ENCODE results near the gene ANO9. TPM values are rescaled to one million over a fixed set of nuclear protein-coding genes. Genes with fewer than 3 reads are reported as not detected.

ANO9 gene
- total and polyA plus RNA-seq, 4 donors = 0.20 to 0.75 (median 0.40) TPM

DNA sequence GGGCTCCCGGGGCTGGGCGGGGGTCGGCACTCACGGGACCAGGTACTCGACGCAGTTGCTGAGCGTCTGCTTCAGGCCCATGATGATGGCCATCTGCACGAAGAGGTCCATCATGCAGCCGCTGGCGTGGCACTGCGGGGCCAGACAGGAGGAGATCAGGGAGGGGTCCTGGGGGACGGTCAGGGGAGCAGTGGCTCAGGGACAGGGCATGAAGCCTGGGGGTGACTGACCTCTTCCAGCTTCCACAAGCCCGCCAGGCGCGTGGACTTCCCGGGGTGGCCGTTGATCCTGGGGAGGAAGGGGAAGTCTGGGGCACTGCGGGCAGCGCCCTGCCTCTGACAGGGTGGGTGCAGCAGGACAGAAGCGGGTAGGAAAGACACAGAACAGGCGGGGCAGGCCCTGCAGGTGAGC, 20.9 kb downstream of the ANO9 start:
- Histone ChIP-seq H3K9ac (ENCODE audit: low read depth in 1 of 2, low read length in 2 of 2) (no peak overlapping the region), H3K4me1 (ENCODE audit: control insufficient read depth in 4 of 4, insufficient read depth in 4 of 4, low read length in 3 of 4) (peaks cover 3 to 19% (median 17%) of the 10 kb centered on the region in 4 donors), H3K27me3 (ENCODE audit: control insufficient read depth in 4 of 4, insufficient read depth in 4 of 4, low read length in 3 of 4) (peaks cover 0 to 3% (median 0%) of the 10 kb centered on the region in 4 donors), H3K9me3 (ENCODE audit: control insufficient read depth in 4 of 4, low read length in 3 of 4) (no peaks in the 10 kb centered on the region), H3K36me3 (ENCODE audit: control insufficient read depth in 4 of 4, insufficient read depth in 3 of 4, low read depth in 1 of 4, low read length in 3 of 4) (no peaks in the 10 kb centered on the region), H3K27ac (ENCODE audit: low read depth in 1 of 2, low read length in 2 of 2) (no peak overlapping the region), H3K4me3 (ENCODE audit: low read depth in 1 of 3, low read length in 3 of 3) (no peak overlapping the region)
- no peak for DNase-seq (ENCODE audit: low spot score)
- 88% methylated on average over 21 of the region's 21 CpGs for WGBS
- TF ChIP-seq RXRA (IDR thresholded peaks at IDR 0.05) (no peak), NR2F2 (IDR thresholded peaks at IDR 0.05) (no peak), TAF1 (conservative IDR thresholded peaks at IDR 0.05) (no peak), FOXA1 (IDR thresholded peaks at IDR 0.05) (no peak), HNF4A (conservative IDR thresholded peaks at IDR 0.05) (no peak), YY1 (IDR thresholded peaks at IDR 0.05) (no peak)
- TF ChIP-seq, protein P1, sequence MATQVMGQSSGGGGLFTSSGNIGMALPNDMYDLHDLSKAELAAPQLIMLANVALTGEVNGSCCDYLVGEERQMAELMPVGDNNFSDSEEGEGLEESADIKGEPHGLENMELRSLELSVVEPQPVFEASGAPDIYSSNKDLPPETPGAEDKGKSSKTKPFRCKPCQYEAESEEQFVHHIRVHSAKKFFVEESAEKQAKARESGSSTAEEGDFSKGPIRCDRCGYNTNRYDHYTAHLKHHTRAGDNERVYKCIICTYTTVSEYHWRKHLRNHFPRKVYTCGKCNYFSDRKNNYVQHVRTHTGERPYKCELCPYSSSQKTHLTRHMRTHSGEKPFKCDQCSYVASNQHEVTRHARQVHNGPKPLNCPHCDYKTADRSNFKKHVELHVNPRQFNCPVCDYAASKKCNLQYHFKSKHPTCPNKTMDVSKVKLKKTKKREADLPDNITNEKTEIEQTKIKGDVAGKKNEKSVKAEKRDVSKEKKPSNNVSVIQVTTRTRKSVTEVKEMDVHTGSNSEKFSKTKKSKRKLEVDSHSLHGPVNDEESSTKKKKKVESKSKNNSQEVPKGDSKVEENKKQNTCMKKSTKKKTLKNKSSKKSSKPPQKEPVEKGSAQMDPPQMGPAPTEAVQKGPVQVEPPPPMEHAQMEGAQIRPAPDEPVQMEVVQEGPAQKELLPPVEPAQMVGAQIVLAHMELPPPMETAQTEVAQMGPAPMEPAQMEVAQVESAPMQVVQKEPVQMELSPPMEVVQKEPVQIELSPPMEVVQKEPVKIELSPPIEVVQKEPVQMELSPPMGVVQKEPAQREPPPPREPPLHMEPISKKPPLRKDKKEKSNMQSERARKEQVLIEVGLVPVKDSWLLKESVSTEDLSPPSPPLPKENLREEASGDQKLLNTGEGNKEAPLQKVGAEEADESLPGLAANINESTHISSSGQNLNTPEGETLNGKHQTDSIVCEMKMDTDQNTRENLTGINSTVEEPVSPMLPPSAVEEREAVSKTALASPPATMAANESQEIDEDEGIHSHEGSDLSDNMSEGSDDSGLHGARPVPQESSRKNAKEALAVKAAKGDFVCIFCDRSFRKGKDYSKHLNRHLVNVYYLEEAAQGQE (IDR thresholded peaks at IDR 0.05) = no peak
- TF ChIP-seq, protein P2, sequence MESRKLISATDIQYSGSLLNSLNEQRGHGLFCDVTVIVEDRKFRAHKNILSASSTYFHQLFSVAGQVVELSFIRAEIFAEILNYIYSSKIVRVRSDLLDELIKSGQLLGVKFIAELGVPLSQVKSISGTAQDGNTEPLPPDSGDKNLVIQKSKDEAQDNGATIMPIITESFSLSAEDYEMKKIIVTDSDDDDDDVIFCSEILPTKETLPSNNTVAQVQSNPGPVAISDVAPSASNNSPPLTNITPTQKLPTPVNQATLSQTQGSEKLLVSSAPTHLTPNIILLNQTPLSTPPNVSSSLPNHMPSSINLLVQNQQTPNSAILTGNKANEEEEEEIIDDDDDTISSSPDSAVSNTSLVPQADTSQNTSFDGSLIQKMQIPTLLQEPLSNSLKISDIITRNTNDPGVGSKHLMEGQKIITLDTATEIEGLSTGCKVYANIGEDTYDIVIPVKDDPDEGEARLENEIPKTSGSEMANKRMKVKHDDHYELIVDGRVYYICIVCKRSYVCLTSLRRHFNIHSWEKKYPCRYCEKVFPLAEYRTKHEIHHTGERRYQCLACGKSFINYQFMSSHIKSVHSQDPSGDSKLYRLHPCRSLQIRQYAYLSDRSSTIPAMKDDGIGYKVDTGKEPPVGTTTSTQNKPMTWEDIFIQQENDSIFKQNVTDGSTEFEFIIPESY (IDR thresholded peaks at IDR 0.05) = no peak

DNA sequence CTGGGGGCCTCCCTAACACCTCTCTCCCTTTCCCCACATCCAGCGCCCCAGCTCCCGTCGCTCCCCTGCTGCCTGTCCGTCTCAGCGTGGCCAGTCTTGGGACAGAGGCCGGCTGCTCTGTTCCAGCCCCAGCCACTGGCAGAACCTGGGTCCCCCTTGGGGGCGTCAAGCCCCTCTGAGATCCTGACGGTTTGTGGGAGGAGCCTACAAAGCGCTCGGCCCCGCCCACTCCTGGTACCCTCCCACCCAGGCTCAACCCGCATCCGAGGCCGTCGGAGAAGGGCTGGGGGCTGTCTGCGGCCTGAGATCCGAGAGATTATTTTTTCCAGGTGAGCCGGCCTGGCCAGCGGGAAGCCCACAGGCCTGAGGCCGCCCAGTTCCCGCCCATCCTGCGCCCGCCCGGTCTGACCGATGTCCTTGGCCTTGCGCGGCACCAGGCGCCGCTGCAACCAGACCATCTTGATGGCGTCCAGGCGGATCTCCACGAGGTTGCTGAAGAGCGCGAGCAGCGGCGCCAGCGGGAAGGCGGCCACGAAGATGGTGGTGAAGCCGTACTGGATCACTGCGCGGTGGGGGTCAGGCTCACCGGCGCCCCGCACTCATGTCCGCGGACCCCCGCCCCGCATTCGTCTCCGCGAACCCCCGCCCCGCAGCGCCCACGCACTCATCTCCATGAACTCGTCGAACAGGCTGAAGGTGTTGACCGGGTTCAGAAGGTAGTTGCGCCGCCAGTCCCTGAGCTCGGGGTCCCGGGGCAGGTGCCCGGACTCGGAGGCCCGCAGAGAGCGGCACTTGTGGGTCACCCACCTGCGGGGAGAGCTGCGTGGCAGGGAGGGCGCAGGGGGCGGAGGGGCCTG, 21.5 kb downstream of the ANO9 start:
- no peak for TF ChIP-seq JUND (IDR thresholded peaks at IDR 0.05)
- TF ChIP-seq, protein P3, sequence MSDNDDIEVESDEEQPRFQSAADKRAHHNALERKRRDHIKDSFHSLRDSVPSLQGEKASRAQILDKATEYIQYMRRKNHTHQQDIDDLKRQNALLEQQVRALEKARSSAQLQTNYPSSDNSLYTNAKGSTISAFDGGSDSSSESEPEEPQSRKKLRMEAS (IDR thresholded peaks at IDR 0.05) = no peak
- TF ChIP-seq, protein P4, sequence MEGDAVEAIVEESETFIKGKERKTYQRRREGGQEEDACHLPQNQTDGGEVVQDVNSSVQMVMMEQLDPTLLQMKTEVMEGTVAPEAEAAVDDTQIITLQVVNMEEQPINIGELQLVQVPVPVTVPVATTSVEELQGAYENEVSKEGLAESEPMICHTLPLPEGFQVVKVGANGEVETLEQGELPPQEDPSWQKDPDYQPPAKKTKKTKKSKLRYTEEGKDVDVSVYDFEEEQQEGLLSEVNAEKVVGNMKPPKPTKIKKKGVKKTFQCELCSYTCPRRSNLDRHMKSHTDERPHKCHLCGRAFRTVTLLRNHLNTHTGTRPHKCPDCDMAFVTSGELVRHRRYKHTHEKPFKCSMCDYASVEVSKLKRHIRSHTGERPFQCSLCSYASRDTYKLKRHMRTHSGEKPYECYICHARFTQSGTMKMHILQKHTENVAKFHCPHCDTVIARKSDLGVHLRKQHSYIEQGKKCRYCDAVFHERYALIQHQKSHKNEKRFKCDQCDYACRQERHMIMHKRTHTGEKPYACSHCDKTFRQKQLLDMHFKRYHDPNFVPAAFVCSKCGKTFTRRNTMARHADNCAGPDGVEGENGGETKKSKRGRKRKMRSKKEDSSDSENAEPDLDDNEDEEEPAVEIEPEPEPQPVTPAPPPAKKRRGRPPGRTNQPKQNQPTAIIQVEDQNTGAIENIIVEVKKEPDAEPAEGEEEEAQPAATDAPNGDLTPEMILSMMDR (IDR thresholded peaks at IDR 0.05; ENCODE audit: low read depth, low read length, missing input control) = no peak
- no peak for TF ChIP-seq FOXA1 (IDR thresholded peaks at IDR 0.05)
- no peak for TF ChIP-seq TAF1 (conservative IDR thresholded peaks at IDR 0.05)
- no peak for TF ChIP-seq HNF4G (IDR thresholded peaks at IDR 0.05)
- no peak for TF ChIP-seq NR2F2 (IDR thresholded peaks at IDR 0.05)
- Histone ChIP-seq H3K4me1 (ENCODE audit: control insufficient read depth in 4 of 4, insufficient read depth in 4 of 4, low read length in 3 of 4) (peaks cover 5 to 25% (median 21%) of the 10 kb centered on the region in 4 donors), H3K27me3 (ENCODE audit: control insufficient read depth in 4 of 4, insufficient read depth in 4 of 4, low read length in 3 of 4) (peaks cover 0 to 3% (median 0%) of the 10 kb centered on the region in 4 donors), H3K4me3 (ENCODE audit: low read depth in 1 of 3, low read length in 3 of 3) (no peak overlapping the region), H3K36me3 (ENCODE audit: control insufficient read depth in 4 of 4, insufficient read depth in 3 of 4, low read depth in 1 of 4, low read length in 3 of 4) (no peaks in the 10 kb centered on the region), H3K9ac (ENCODE audit: low read depth in 1 of 2, low read length in 2 of 2) (no peak overlapping the region), H3K27ac (ENCODE audit: low read depth in 1 of 2, low read length in 2 of 2) (no peak overlapping the region), H3K9me3 (ENCODE audit: control insufficient read depth in 4 of 4, low read length in 3 of 4) (no peaks in the 10 kb centered on the region)
- DNase-seq (ENCODE audit: low spot score) = no peak
- 65% methylated on average over 71 of the region's 71 CpGs for whole genome bisulfite sequencing

Measured in liver (tissue), 9 donors.